ENCODE measurements around the gene DEPDC1B.
"Not testable (repeated sequence)": the region's sequence is repeated elsewhere in the genome, so short reads cannot be mapped to it uniquely, and the experiment has no call there.

DEPDC1B gene

GRCh38 chr5:60583616-60584015, 116.3 kb downstream of the DEPDC1B start:
- DNase-seq (ENCODE audit: low spot score), result no peak

GRCh38 chr5:60578315-60578714, 121.7 kb downstream of the DEPDC1B start:
- DNase-seq (ENCODE audit: low spot score), result no peak

GRCh38 chr5:60577116-60577515, 122.8 kb downstream of the DEPDC1B start:
- no peak for DNase-seq (ENCODE audit: low spot score)

- DNase-seq (ENCODE audit: low spot score), result no peak
These were observed 123.5 kb downstream of the DEPDC1B start for GRCh38 chr5:60576425-60576824.

- DNase-seq (ENCODE audit: low spot score), result no peak
These were observed 131.3 kb downstream of the DEPDC1B start for GRCh38 chr5:60568646-60569045.

GRCh38 chr5:60563696-60564324, 136.2 kb downstream of the DEPDC1B start:
- no peak for DNase-seq (ENCODE audit: low spot score)

GRCh38 chr5:60553291-60553690, 146.7 kb downstream of the DEPDC1B start:
- DNase-seq (ENCODE audit: low spot score), result not testable (repeated sequence)

- DNase-seq (ENCODE audit: low spot score), result no peak
These were observed 148.1 kb downstream of the DEPDC1B start for GRCh38 chr5:60551829-60552228.

GRCh38 chr5:60551250-60551649, 148.7 kb downstream of the DEPDC1B start:
- no peak for DNase-seq (ENCODE audit: low spot score)

- no peak for DNase-seq (ENCODE audit: low spot score)
These were observed 149.7 kb downstream of the DEPDC1B start for GRCh38 chr5:60550311-60550710.

- no peak for DNase-seq (ENCODE audit: low spot score)
These were observed 150.1 kb downstream of the DEPDC1B start for GRCh38 chr5:60549841-60550240.
